ENCODE data around the gene CAP2.

CAP2 gene

DNA sequence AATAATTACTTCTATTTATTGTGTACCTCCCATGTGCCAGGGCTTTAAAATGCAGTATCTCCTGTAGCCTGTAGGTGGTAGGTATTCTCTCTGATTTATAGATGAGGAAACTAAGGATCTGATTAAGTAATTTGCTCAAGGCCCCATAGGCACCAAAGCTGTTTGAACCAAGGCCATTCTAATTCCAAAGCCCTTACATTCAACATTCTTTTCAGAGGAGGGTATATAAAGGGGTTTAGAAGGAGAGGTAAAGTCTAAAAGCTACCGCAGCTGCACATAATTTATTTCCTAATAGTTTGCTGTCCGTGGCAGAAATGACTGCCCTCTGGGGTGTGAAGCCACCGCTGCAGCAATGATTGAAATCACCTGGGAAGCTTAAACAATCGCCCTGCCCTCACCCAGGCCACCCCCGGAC lies 111.7 kb downstream of the CAP2 start:
- H3K4me2 ChIP-seq (ENCODE audit: low read length): no peak overlapping the region
- H3K36me3 ChIP-seq (ENCODE audit: control insufficient read depth in 1 of 2, insufficient read depth in 2 of 2, low read length in 2 of 2): peaks cover 8% of the 10 kb centered on the region in 2 experiments
- peak overlapping the region; percentile 39 for H3K27ac ChIP-seq (ENCODE audit: low read depth, low read length)
- no peak overlapping the region for H3K9ac ChIP-seq (ENCODE audit: low read length)
- H2BK120ac ChIP-seq (ENCODE audit: insufficient read depth, low read length, poor library complexity): no peak overlapping the region
- H4K91ac ChIP-seq (ENCODE audit: low read depth, low read length): no peak overlapping the region
- no peaks in the 10 kb centered on the region for H3K9me3 ChIP-seq (ENCODE audit: insufficient read depth, low read depth, low read length)
- H3K4me1 ChIP-seq (ENCODE audit: control insufficient read depth in 1 of 2, insufficient read depth in 2 of 2, low read length in 2 of 2): peaks cover 3 to 4% of the 10 kb centered on the region in 2 experiments
- no peak overlapping the region for H3K23ac ChIP-seq (ENCODE audit: low read length)
- peak overlapping the region; percentile 60 for H4K8ac ChIP-seq (ENCODE audit: low read depth, low read length)
- no peak overlapping the region for H3K14ac ChIP-seq (ENCODE audit: low read length)
- no peak overlapping the region for H3K4me3 ChIP-seq (ENCODE audit: low read depth, low read length)
- H3K4ac ChIP-seq (ENCODE audit: low read depth, low read length): no peak overlapping the region
- peak; percentile 8 to 51 for DNase-seq
- H2BK5ac ChIP-seq (ENCODE audit: low read depth, low read length, poor library complexity): no peak overlapping the region
- no peak overlapping the region for H2AFZ ChIP-seq (ENCODE audit: insufficient read depth, low read length, poor library complexity)
- no peak overlapping the region for H2AK5ac ChIP-seq (ENCODE audit: low read length)
- no peaks in the 10 kb centered on the region for H3K79me1 ChIP-seq (ENCODE audit: low read length)
- no peak overlapping the region for H3K18ac ChIP-seq (ENCODE audit: low read length)
- H2BK12ac ChIP-seq (ENCODE audit: low read length): no peak overlapping the region
- H3K79me2 ChIP-seq (ENCODE audit: control insufficient read depth, insufficient read depth, low read length, poor library complexity): no peaks in the 10 kb centered on the region
- H4K12ac ChIP-seq (ENCODE audit: low read depth, low read length): no peak overlapping the region
- no peaks in the 10 kb centered on the region for H3K27me3 ChIP-seq (ENCODE audit: insufficient read depth, low read length)
- WGBS (ENCODE audit: extremely low coverage, insufficient coverage, insufficient read length): no CpG with 5 or more reads among the region's 5 CpGs

DNA sequence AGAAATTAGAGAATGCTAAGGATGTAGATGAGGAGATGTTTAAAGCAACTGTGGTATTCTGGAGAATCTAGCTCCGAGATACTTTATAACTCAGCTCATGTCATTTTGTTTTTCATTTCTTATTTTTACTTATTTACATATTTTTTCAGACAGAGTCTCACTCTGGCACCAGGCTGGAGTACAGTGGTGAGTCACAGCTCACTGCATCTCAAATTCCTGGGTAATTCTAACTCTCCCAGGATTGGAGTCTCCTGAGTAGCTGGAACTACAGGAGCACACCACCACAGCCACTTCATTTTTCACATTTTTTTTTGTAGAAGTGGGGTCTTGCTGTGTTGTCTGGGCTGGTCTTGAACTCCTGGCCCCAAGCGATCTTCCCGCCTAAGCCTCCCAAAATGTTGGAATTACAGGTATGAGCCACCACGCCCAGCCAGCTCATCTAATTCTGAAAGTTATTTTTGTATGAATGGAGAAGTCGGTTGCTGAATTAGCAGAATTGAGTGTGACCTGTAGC lies 112.4 kb downstream of the CAP2 start:
- Histone ChIP-seq H3K14ac (ENCODE audit: low read length) (no peak overlapping the region), H3K4me2 (ENCODE audit: low read length) (no peak overlapping the region), H3K27ac (ENCODE audit: low read depth, low read length) (peak overlapping the region; percentile 39), H3K79me2 (ENCODE audit: control insufficient read depth, insufficient read depth, low read length, poor library complexity) (no peaks in the 10 kb centered on the region), H4K91ac (ENCODE audit: low read depth, low read length) (no peak overlapping the region), H2AK5ac (ENCODE audit: low read length) (peak overlapping the region; percentile 31), H2BK120ac (ENCODE audit: insufficient read depth, low read length, poor library complexity) (no peak overlapping the region), H3K23ac (ENCODE audit: low read length) (no peak overlapping the region), H2BK5ac (ENCODE audit: low read depth, low read length, poor library complexity) (no peak overlapping the region), H2BK12ac (ENCODE audit: low read length) (no peak overlapping the region), H3K4ac (ENCODE audit: low read depth, low read length) (no peak overlapping the region), H3K4me3 (ENCODE audit: low read depth, low read length) (no peak overlapping the region), H3K9ac (ENCODE audit: low read length) (no peak overlapping the region), H3K79me1 (ENCODE audit: low read length) (no peaks in the 10 kb centered on the region), H3K4me1 (ENCODE audit: control insufficient read depth in 1 of 2, insufficient read depth in 2 of 2, low read length in 2 of 2) (peaks cover 3 to 4% of the 10 kb centered on the region in 2 experiments), H2AFZ (ENCODE audit: insufficient read depth, low read length, poor library complexity) (no peak overlapping the region), H3K36me3 (ENCODE audit: control insufficient read depth in 1 of 2, insufficient read depth in 2 of 2, low read length in 2 of 2) (peaks cover 8 to 10% of the 10 kb centered on the region in 2 experiments), H3K27me3 (ENCODE audit: insufficient read depth, low read length) (no peaks in the 10 kb centered on the region), H4K8ac (ENCODE audit: low read depth, low read length) (no peak overlapping the region), H3K9me3 (ENCODE audit: insufficient read depth, low read depth, low read length) (no peaks in the 10 kb centered on the region), H4K12ac (ENCODE audit: low read depth, low read length) (no peak overlapping the region), H3K18ac (ENCODE audit: low read length) (no peak overlapping the region)
- peak; percentile 32 to 64 for DNase-seq
- no CpG with 5 or more reads among the region's 5 CpGs for WGBS (ENCODE audit: extremely low coverage, insufficient coverage, insufficient read length)

DNA sequence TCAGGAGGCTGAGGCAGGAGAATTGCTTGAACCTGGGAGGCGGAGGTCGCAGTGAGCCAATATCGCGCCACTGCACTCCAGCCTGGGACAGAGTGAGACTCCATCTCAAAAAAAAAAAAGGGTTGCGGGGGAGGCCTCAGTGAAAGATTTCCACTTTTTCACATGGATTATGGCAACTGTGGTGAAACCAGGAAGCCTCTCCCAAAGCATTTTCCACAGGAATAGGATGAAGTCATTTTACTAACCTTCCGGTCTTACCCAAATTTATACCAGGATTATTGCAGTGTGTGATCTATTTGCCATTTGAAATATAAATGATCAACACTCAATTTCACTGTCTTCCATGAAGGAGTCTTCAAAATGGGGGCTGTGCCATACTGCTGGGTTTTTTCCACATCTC lies 113.1 kb downstream of the CAP2 start:
- Histone ChIP-seq H2AK5ac (ENCODE audit: low read length) (no peak overlapping the region), H3K79me2 (ENCODE audit: control insufficient read depth, insufficient read depth, low read length, poor library complexity) (no peaks in the 10 kb centered on the region), H4K8ac (ENCODE audit: low read depth, low read length) (no peak overlapping the region), H3K27ac (ENCODE audit: low read depth, low read length) (no peak overlapping the region), H3K23ac (ENCODE audit: low read length) (no peak overlapping the region), H3K27me3 (ENCODE audit: insufficient read depth, low read length) (no peaks in the 10 kb centered on the region), H4K12ac (ENCODE audit: low read depth, low read length) (no peak overlapping the region), H3K4me1 (ENCODE audit: control insufficient read depth in 1 of 2, insufficient read depth in 2 of 2, low read length in 2 of 2) (peaks cover 3 to 4% of the 10 kb centered on the region in 2 experiments), H2BK120ac (ENCODE audit: insufficient read depth, low read length, poor library complexity) (no peak overlapping the region), H3K36me3 (ENCODE audit: control insufficient read depth in 1 of 2, insufficient read depth in 2 of 2, low read length in 2 of 2) (peaks cover 8 to 14% of the 10 kb centered on the region in 2 experiments), H3K4me3 (ENCODE audit: low read depth, low read length) (no peak overlapping the region), H3K9me3 (ENCODE audit: insufficient read depth, low read depth, low read length) (no peaks in the 10 kb centered on the region), H3K18ac (ENCODE audit: low read length) (no peak overlapping the region), H2BK5ac (ENCODE audit: low read depth, low read length, poor library complexity) (no peak overlapping the region), H3K4me2 (ENCODE audit: low read length) (no peak overlapping the region), H3K4ac (ENCODE audit: low read depth, low read length) (no peak overlapping the region), H2BK12ac (ENCODE audit: low read length) (no peak overlapping the region), H2AFZ (ENCODE audit: insufficient read depth, low read length, poor library complexity) (no peak overlapping the region), H4K91ac (ENCODE audit: low read depth, low read length) (no peak overlapping the region), H3K79me1 (ENCODE audit: low read length) (no peaks in the 10 kb centered on the region), H3K9ac (ENCODE audit: low read length) (no peak overlapping the region), H3K14ac (ENCODE audit: low read length) (no peak overlapping the region)
- no peak for DNase-seq
- no CpG with 5 or more reads among the region's 6 CpGs for WGBS (ENCODE audit: extremely low coverage, insufficient coverage, insufficient read length)

DNA sequence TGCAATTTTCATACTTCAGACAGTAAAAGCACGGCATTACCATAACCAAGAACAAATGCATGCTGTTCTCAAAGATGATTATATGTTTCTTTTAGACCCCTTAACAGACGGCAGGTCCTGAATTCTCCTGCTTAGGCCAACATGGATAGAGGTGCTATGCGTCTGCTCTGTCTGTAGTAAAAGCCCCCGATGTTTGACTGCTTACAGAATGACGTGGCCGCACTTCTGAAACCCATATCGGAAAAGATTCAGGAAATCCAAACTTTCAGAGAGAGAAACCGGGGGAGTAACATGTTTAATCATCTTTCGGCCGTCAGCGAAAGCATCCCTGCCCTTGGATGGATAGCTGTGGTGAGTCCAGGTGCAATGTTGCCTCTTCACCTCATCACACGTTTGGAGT lies 113.6 kb downstream of the CAP2 start:
- no peaks in the 10 kb centered on the region for H3K9me3 ChIP-seq (ENCODE audit: insufficient read depth, low read depth, low read length)
- DNase-seq: no peak
- WGBS (ENCODE audit: extremely low coverage, insufficient coverage, insufficient read length): no CpG with 5 or more reads among the region's 12 CpGs

More for the DNA sequence above, 113.6 kb downstream of the CAP2 start:
- no peak overlapping the region for H2BK5ac ChIP-seq (ENCODE audit: low read depth, low read length, poor library complexity)
- H3K4ac ChIP-seq (ENCODE audit: low read depth, low read length): no peak overlapping the region
- no peak overlapping the region for H3K14ac ChIP-seq (ENCODE audit: low read length)
- H3K79me2 ChIP-seq (ENCODE audit: control insufficient read depth, insufficient read depth, low read length, poor library complexity): no peaks in the 10 kb centered on the region
- no peak overlapping the region for H2AK5ac ChIP-seq (ENCODE audit: low read length)
- no peak overlapping the region for H3K27ac ChIP-seq (ENCODE audit: low read depth, low read length)
- no peak overlapping the region for H4K91ac ChIP-seq (ENCODE audit: low read depth, low read length)
- H3K18ac ChIP-seq (ENCODE audit: low read length): no peak overlapping the region
- no peak overlapping the region for H2BK120ac ChIP-seq (ENCODE audit: insufficient read depth, low read length, poor library complexity)
- H3K27me3 ChIP-seq (ENCODE audit: insufficient read depth, low read length): no peaks in the 10 kb centered on the region
- peaks cover 8 to 14% of the 10 kb centered on the region in 2 experiments for H3K36me3 ChIP-seq (ENCODE audit: control insufficient read depth in 1 of 2, insufficient read depth in 2 of 2, low read length in 2 of 2)
- H3K79me1 ChIP-seq (ENCODE audit: low read length): no peaks in the 10 kb centered on the region
- H3K23ac ChIP-seq (ENCODE audit: low read length): no peak overlapping the region
- no peak overlapping the region for H2BK12ac ChIP-seq (ENCODE audit: low read length)
- H3K9ac ChIP-seq (ENCODE audit: low read length): no peak overlapping the region
- no peak overlapping the region for H4K12ac ChIP-seq (ENCODE audit: low read depth, low read length)
- no peak overlapping the region for H2AFZ ChIP-seq (ENCODE audit: insufficient read depth, low read length, poor library complexity)
- H3K4me2 ChIP-seq (ENCODE audit: low read length): no peak overlapping the region
- H3K4me1 ChIP-seq (ENCODE audit: control insufficient read depth in 1 of 2, insufficient read depth in 2 of 2, low read length in 2 of 2): peaks cover 3 to 4% of the 10 kb centered on the region in 2 experiments
- no peak overlapping the region for H3K4me3 ChIP-seq (ENCODE audit: low read depth, low read length)
- H4K8ac ChIP-seq (ENCODE audit: low read depth, low read length): no peak overlapping the region

All from trophoblast cell (in vitro differentiated cells and primary cell).